Forelimb muscle (tissue), 1 donor: ENCODE measurements around the gene GALNT10. TPM values are rescaled to one million over a fixed set of nuclear protein-coding genes. Genes with fewer than 3 reads are reported as not detected.
A peak's percentile ranks its signal among the peaks of the same experiment; 100 is the strongest.
"Not testable (repeated sequence)": the region's sequence is repeated elsewhere in the genome, so short reads cannot be mapped to it uniquely, and the experiment has no call there.

Experiments
- DNase-seq: peaks from one replicate; pipeline ENCODE4 v3.0.0-alpha.2; 2013; ENCODE audit warnings: low read depth
- polyA plus RNA-seq: library from polyadenylated mRNA; unstranded; fragments of 120-200 nt; gene quantifications from one replicate; pipeline ENCODE4 v1.2.1, GENCODE V29; 2013; ENCODE audit not compliant: insufficient read length

The GALNT10 gene
- polyA plus RNA-seq, result 16.7 TPM

- DNase-seq, result no peak
Measured at GRCh38 chr5:154190595-154191304, at the start of gene GALNT10. Gene GALNT10 (plus strand): TSS chr5:154190733. CDS start chr5:154190867, 134 bp downstream.

- DNase-seq, result no peak
Measured at GRCh38 chr5:154141745-154142221, 48.8 kb upstream of the GALNT10 start.

- no peak for DNase-seq
Measured at GRCh38 chr5:154143211-154143641, 47.3 kb upstream of the GALNT10 start.

- DNase-seq, result no peak
Measured at GRCh38 chr5:154145268-154145667, 45.3 kb upstream of the GALNT10 start.

- DNase-seq, result no peak
Measured at GRCh38 chr5:154146409-154146808, 44.1 kb upstream of the GALNT10 start.

- no peak for DNase-seq
Measured at GRCh38 chr5:154147666-154148065, 42.9 kb upstream of the GALNT10 start.

- DNase-seq, result not testable (repeated sequence)
Measured at GRCh38 chr5:154150471-154150870, 40.1 kb upstream of the GALNT10 start.

GRCh38 chr5:154157483-154158378 lies 32.8 kb upstream of the GALNT10 start:
- no peak for DNase-seq

GRCh38 chr5:154158379-154158737 lies 32.2 kb upstream of the GALNT10 start:
- DNase-seq, result no peak

- no peak for DNase-seq
Measured at GRCh38 chr5:154159343-154159742, 31.2 kb upstream of the GALNT10 start.

- peak; percentile 88 for DNase-seq
Measured at GRCh38 chr5:154162539-154163151, 27.9 kb upstream of the GALNT10 start.

- no peak for DNase-seq
Measured at GRCh38 chr5:154163327-154164248, 26.9 kb upstream of the GALNT10 start.

- no peak for DNase-seq
Measured at GRCh38 chr5:154164249-154164581, 26.3 kb upstream of the GALNT10 start.

GRCh38 chr5:154165886-154166285 lies 24.6 kb upstream of the GALNT10 start:
- no peak for DNase-seq

GRCh38 chr5:154166901-154167791 lies 23.4 kb upstream of the GALNT10 start:
- DNase-seq, result no peak

- DNase-seq, result no peak
Measured at GRCh38 chr5:154168395-154168794, 22.1 kb upstream of the GALNT10 start.

GRCh38 chr5:154172785-154173184 lies 17.7 kb upstream of the GALNT10 start:
- no peak for DNase-seq

GRCh38 chr5:154174091-154174490 lies 16.4 kb upstream of the GALNT10 start:
- no peak for DNase-seq

- no peak for DNase-seq
Measured at GRCh38 chr5:154176181-154176580, 14.4 kb upstream of the GALNT10 start.

GRCh38 chr5:154178661-154179060 lies 11.9 kb upstream of the GALNT10 start:
- DNase-seq, result no peak
